A673 (cell line): ENCODE data around the gene LFNG. TPM values are rescaled to one million over a fixed set of nuclear protein-coding genes. Genes with fewer than 3 reads are reported as not detected.

ENCODE experiments used
- BruUV-seq: library from RNA; stranded (reverse); fragments of 400-500 nt; replicated peaks from 2 replicates; lab custom pipeline; 2021; lab: Mats Ljungman, UMichigan
- CTCF ChIA-PET: fragments of 300-600 bp; sonication (Branson Sonifier 250); formaldehyde crosslinking; loops from one replicate; lab custom pipeline; 2022; ENCODE audit warnings: antibody characterized with exemption; lab: Charles Lee
- POLR2A ChIA-PET: fragments of 300-600 bp; sonication (Branson Sonifier 250); formaldehyde crosslinking; loops from one replicate; lab custom pipeline; 2022; ENCODE audit warnings: antibody characterized with exemption; ENCODE audit not compliant: low non-redundant PET; lab: Charles Lee
- DNase-seq: peaks from one replicate; pipeline ENCODE4 v3.0.0-alpha.2; 2015; ENCODE audit warnings: low spot score
- H3K27ac ChIP-seq: fragments of 200-600 bp; sonication (generic); 2 replicates; pipeline ENCODE4 v1.5.1; 2016; ENCODE audit warnings: mixed run types, low read depth, mild to moderate bottlenecking, mixed read lengths, antibody characterized with exemption, low read length; ENCODE audit not compliant: poor library complexity, severe bottlenecking
- H3K27me3 ChIP-seq: fragments of 200-600 bp; sonication (generic); replicated peaks from 2 replicates; pipeline ENCODE4 v1.6.1; 2017; ENCODE audit warnings: mixed run types, low read depth, mild to moderate bottlenecking, mixed read lengths, antibody characterized with exemption, low read length; ENCODE audit not compliant: insufficient read depth, poor library complexity
- H3K36me3 ChIP-seq: fragments of 200-600 bp; sonication (generic); 2 replicates; pipeline ENCODE4 v1.6.1; 2016; ENCODE audit warnings: mixed run types, mild to moderate bottlenecking, mixed read lengths, antibody characterized with exemption, low read length; ENCODE audit not compliant: insufficient read depth, poor library complexity, severe bottlenecking
- H3K4me1 ChIP-seq: fragments of 200-600 bp; sonication (generic); 2 replicates; pipeline ENCODE4 v1.6.1; 2017; ENCODE audit warnings: mixed run types, mild to moderate bottlenecking, mixed read lengths, antibody characterized with exemption, low read length; ENCODE audit not compliant: insufficient read depth, poor library complexity, severe bottlenecking
- H3K4me3 ChIP-seq: fragments of 200-600 bp; sonication (generic); 2 replicates; pipeline ENCODE4 v1.5.1; 2016; ENCODE audit warnings: low read depth, mixed run types, mild to moderate bottlenecking, mixed read lengths, low read length; ENCODE audit not compliant: poor library complexity, severe bottlenecking
- H3K9me3 ChIP-seq: fragments of 200-600 bp; sonication (generic); 2 replicates; pipeline ENCODE4 v1.6.1; 2016; ENCODE audit warnings: mixed run types, low read depth, mild to moderate bottlenecking, mixed read lengths, antibody characterized with exemption, low read length; ENCODE audit not compliant: poor library complexity, severe bottlenecking
- CTCF ChIP-seq: fragments of 300-800, 200-600 bp; sonication (generic); conservative IDR thresholded peaks from 2 replicates; pipeline ENCODE4 v1.5.1; 2017; ENCODE audit warnings: low read depth, mild to moderate bottlenecking, antibody characterized with exemption, low read length, moderate library complexity, mixed read lengths
- EZH2 ChIP-seq: fragments of 200-600 bp; sonication (generic); IDR thresholded peaks from 2 replicates; pipeline ENCODE4 v1.6.1; 2017; ENCODE audit warnings: borderline replicate concordance, low read depth, mild to moderate bottlenecking, mixed read lengths, antibody characterized with exemption, low read length; ENCODE audit not compliant: poor library complexity, severe bottlenecking
- intact Hi-C: fragments of 100-400 bp; cut with micrococcal nuclease; formaldehyde crosslinking; loops from one replicate; pipeline ENCODE4 v1.10.0; 2022; ENCODE audit not compliant: unreplicated experiment
- total RNA-seq: library from RNA; stranded (reverse); gene quantifications from 2 replicates; pipeline ENCODE4 v1.2.3, GENCODE V29; 2021

The LFNG gene
- total RNA-seq, 1 experiment from 2014 or later = 11.7 TPM

- DNase-seq = no peak
- no peak for TF ChIP-seq CTCF
- TF ChIP-seq EZH2 = no peak
- ChIA-PET CTCF (no interaction called here), POLR2A (no interaction called here)
- H3K27me3 ChIP-seq = no peaks in the 10 kb centered on the region
- intact Hi-C loops = no loop called here
- H3K4me1 ChIP-seq = peaks cover 19% of the 10 kb centered on the region
- no peaks in the 10 kb centered on the region for H3K9me3 ChIP-seq
- BruUV-seq = no TSS peak
- H3K4me3 ChIP-seq = no peak overlapping the region
- no peak overlapping the region for H3K27ac ChIP-seq
- no peaks in the 10 kb centered on the region for H3K36me3 ChIP-seq
These were observed 7.3 kb downstream of the LFNG start for GRCh38 chr7:2526659-2527504.

GRCh38 chr7:2527505-2528467 is 8.2 kb downstream of the LFNG start:
- H3K4me1 ChIP-seq = peaks cover 10% of the 10 kb centered on the region
- DNase-seq = peak; percentile 63
- no peak overlapping the region for H3K27ac ChIP-seq
- no TSS peak for BruUV-seq
- H3K9me3 ChIP-seq = no peaks in the 10 kb centered on the region
- no peak for TF ChIP-seq EZH2
- no peak for TF ChIP-seq CTCF
- intact Hi-C loops = no loop called here
- H3K4me3 ChIP-seq = no peak overlapping the region
- H3K27me3 ChIP-seq = no peaks in the 10 kb centered on the region
- ChIA-PET POLR2A (interaction anchor here (0.9 kb wide), 1 partner anchor 12 kb away, joined by 3 read pairs; no protein-coding TSS in a partner anchor), CTCF (interaction anchor here (0.6 kb wide), 1 partner anchor 32 kb away, joined by 4 read pairs; no protein-coding TSS in a partner anchor)
- no peaks in the 10 kb centered on the region for H3K36me3 ChIP-seq

- intact Hi-C loops = no loop called here
- Histone ChIP-seq H3K27me3 (no peaks in the 10 kb centered on the region), H3K4me1 (peaks cover 3% of the 10 kb centered on the region), H3K36me3 (no peaks in the 10 kb centered on the region), H3K4me3 (no peak overlapping the region), H3K27ac (no peak overlapping the region), H3K9me3 (no peaks in the 10 kb centered on the region)
- BruUV-seq = no TSS peak
- no peak for DNase-seq
- ChIA-PET POLR2A (interaction anchor here (0.5 to 0.9 kb wide), 2 partner anchors 9 to 11 kb away, joined by 3 read pairs; partner anchors contain the start of gene LFNG), CTCF (no interaction called here)
- TF ChIP-seq EZH2 (no peak), CTCF (no peak)
These were observed 9.0 kb downstream of the LFNG start for GRCh38 chr7:2528481-2529095.
